ENCODE measurements around the gene RBAK.
A peak's percentile ranks its signal among the peaks of the same experiment; 100 is the strongest.
"Not testable (repeated sequence)": the region's sequence is repeated elsewhere in the genome, so short reads cannot be mapped to it uniquely, and the experiment has no call there.

Gene RBAK

GRCh38 chr7:5045558-5046396 lies at the start of gene RBAK:
Gene RBAK, plus strand, starts transcription at chr7:5045860. Its CDS starts 2,217 bp downstream, at chr7:5048077.
- peak; percentile 87 for DNase-seq

- DNase-seq = no peak
These were observed 48.9 kb upstream of the RBAK start for GRCh38 chr7:4996696-4997222.

GRCh38 chr7:4998244-4998643 lies 47.4 kb upstream of the RBAK start:
- no peak for DNase-seq

- no peak for DNase-seq
These were observed 46.8 kb upstream of the RBAK start for GRCh38 chr7:4998910-4999309.

- no peak for DNase-seq
These were observed 46.2 kb upstream of the RBAK start for GRCh38 chr7:4999369-4999950.

GRCh38 chr7:5001003-5001402 lies 44.7 kb upstream of the RBAK start:
- no peak for DNase-seq

GRCh38 chr7:5001911-5002310 lies 43.7 kb upstream of the RBAK start:
- DNase-seq = no peak

GRCh38 chr7:5005066-5005465 lies 40.6 kb upstream of the RBAK start:
- DNase-seq = no peak

- no peak for DNase-seq
These were observed 32.7 kb upstream of the RBAK start for GRCh38 chr7:5012985-5013384.

GRCh38 chr7:5015936-5016335 lies 29.7 kb upstream of the RBAK start:
- not testable (repeated sequence) for DNase-seq

GRCh38 chr7:5017626-5018025 lies 28.0 kb upstream of the RBAK start:
- not testable (repeated sequence) for DNase-seq

GRCh38 chr7:5020098-5020497 lies 25.6 kb upstream of the RBAK start:
- DNase-seq = no peak

GRCh38 chr7:5020976-5021550 lies 24.6 kb upstream of the RBAK start:
- DNase-seq = not testable (repeated sequence)

GRCh38 chr7:5023626-5024025 lies 22.0 kb upstream of the RBAK start:
- not testable (repeated sequence) for DNase-seq

GRCh38 chr7:5027796-5028410 lies 17.8 kb upstream of the RBAK start:
- not testable (repeated sequence) for DNase-seq

GRCh38 chr7:5033186-5033585 lies 12.5 kb upstream of the RBAK start:
- DNase-seq = not testable (repeated sequence)

GRCh38 chr7:5035276-5035675 lies 10.4 kb upstream of the RBAK start:
- no peak for DNase-seq

- no peak for DNase-seq
These were observed 9.2 kb upstream of the RBAK start for GRCh38 chr7:5036446-5036845.

GRCh38 chr7:5041047-5041446 lies 4.6 kb upstream of the RBAK start:
- no peak for DNase-seq

GRCh38 chr7:5043661-5044060 lies 2.0 kb upstream of the RBAK start:
- DNase-seq = no peak

GRCh38 chr7:5046397-5046732 lies 705 bp downstream of the RBAK start:
- DNase-seq = not testable (repeated sequence)

- DNase-seq = not testable (repeated sequence)
These were observed 1.5 kb downstream of the RBAK start for GRCh38 chr7:5047127-5047526.

GRCh38 chr7:5050676-5051075 lies 5.0 kb downstream of the RBAK start:
- no peak for DNase-seq

- DNase-seq = not testable (repeated sequence)
These were observed 6.1 kb downstream of the RBAK start for GRCh38 chr7:5051731-5052130.

All from activated CD8-positive, alpha-beta memory T cell treated with anti-CD3 and anti-CD28 coated beads, Interleukin-2, amount 50 U/mL, for 4 hours (primary cell).